Sigmoid colon (tissue), 4 donors: Measurements from ENCODE around the gene OR5C1.

Experiments
- CTCF ChIP-seq, 4 experiments: fragments of 450-650 bp in 3 of 4; fragments of 200-600 bp in 1 of 4; IDR thresholded peaks; one replicate each; pipeline ENCODE4 v1.5.1; 2016 to 2019; ENCODE audit warnings: antibody characterized with exemption in 4 of 4, mild to moderate bottlenecking in 3 of 4, moderate library complexity in 2 of 4
- EP300 ChIP-seq, 4 donors: sonication (generic); formaldehyde crosslinking; IDR thresholded peaks; one replicate each; pipeline ENCODE4 v1.6.1; 2017; ENCODE audit warnings: antibody characterized with exemption in 4 of 4
- POLR2A ChIP-seq, 2 donors: fragments of 450-650 bp; IDR thresholded peaks; one replicate each; pipeline ENCODE4 v1.6.1; 2016; ENCODE audit warnings: antibody characterized with exemption in 2 of 2, mild to moderate bottlenecking in 2 of 2, moderate library complexity in 2 of 2
- POLR2AphosphoS5 ChIP-seq, 4 donors: sonication (generic); formaldehyde crosslinking; IDR thresholded peaks; one replicate each; pipeline ENCODE4 v1.6.1; 2017; ENCODE audit warnings: antibody characterized with exemption in 4 of 4

DNA sequence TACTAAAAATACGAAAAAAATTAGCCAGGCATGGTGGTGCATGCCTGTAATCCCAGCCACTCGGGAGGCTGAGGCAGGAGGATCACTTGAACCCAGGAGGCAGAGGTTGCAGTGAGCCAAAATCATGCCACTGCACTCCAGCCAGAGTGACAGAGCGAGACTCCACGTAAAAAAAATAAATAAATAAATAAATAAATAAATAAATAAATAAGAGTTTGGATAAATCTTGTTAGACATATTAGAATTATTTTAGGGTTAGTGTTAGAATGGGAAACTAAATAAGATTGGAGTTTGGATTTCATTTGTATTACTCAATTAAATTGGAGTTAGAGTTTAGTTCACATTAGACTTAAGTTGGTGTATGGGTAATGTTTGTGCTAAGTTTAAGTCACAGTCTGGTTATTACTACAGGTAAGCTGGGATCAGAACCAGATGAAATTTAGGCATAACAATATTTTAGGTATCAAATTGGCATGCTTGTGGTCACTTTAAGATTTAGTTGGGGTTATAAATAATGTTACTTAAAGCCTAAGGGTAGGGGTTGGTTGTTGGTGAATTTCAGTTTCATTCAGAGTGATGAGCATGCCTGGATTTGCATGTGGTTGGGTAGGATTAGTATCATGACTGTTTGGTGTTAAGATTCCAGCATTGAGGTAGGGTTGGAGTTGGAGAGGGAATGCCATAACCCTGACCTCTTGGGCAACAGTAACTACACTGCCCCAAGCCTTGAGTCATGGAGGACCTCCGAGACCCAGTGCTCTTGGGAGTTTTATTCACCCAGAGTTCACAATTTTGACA lies 3.3 kb downstream of the OR5C1 start:
- TF ChIP-seq CTCF (IDR thresholded peaks at IDR 0.05) (no peak), POLR2A (IDR thresholded peaks at IDR 0.05) (no peak), POLR2AphosphoS5 (IDR thresholded peaks at IDR 0.05) (no peak), EP300 (IDR thresholded peaks at IDR 0.05) (no peak)
